WERI-Rb-1 (cell line): ENCODE data around the gene CCNYL1.

ENCODE experiments used
- DNase-seq: peaks from one replicate; pipeline ENCODE4 v3.0.0-alpha.2; 2020
- H3K27ac ChIP-seq: fragments of 250-450 bp; sonication (Bioruptor Pico); 2 replicates; pipeline ENCODE4 v1.5.1; 2020; ENCODE audit warnings: mild to moderate bottlenecking, moderate library complexity
- H3K27me3 ChIP-seq: fragments of 250-450 bp; sonication (Bioruptor Pico); 2 replicates; pipeline ENCODE4 v1.5.1; 2021; ENCODE audit warnings: mild to moderate bottlenecking, low read depth, moderate library complexity; ENCODE audit not compliant: insufficient read depth, severe bottlenecking
- H3K36me3 ChIP-seq: fragments of 250-450 bp; sonication (Bioruptor Pico); 2 replicates; pipeline ENCODE4 v1.5.1; 2020; ENCODE audit warnings: mild to moderate bottlenecking, moderate library complexity
- H3K4me3 ChIP-seq: 2 replicates; pipeline ENCODE4 v1.5.1; 2011; ENCODE audit warnings: low read depth, mild to moderate bottlenecking, control low read depth, low read length
- H3K9me3 ChIP-seq: fragments of 250-450 bp; sonication (Bioruptor Pico); 2 replicates; pipeline ENCODE4 v1.5.1; 2021; ENCODE audit warnings: mild to moderate bottlenecking, moderate library complexity; ENCODE audit not compliant: severe bottlenecking
- CTCF ChIP-seq: IDR thresholded peaks from 2 replicates; pipeline ENCODE4 v1.5.1; 2011; ENCODE audit warnings: low read depth, mild to moderate bottlenecking, control low read depth, inconsistent platforms, low read length

Gene CCNYL1

GRCh38 chr2:207772081-207772843 lies 60.8 kb downstream of the CCNYL1 start:
- H3K36me3 ChIP-seq = peaks cover 5% of the 10 kb centered on the region
- TF ChIP-seq CTCF = no peak
- H3K27me3 ChIP-seq = no peaks in the 10 kb centered on the region
- no peak for DNase-seq
- no peak overlapping the region for H3K27ac ChIP-seq
- peaks cover 2% of the 10 kb centered on the region for H3K9me3 ChIP-seq
- no peak overlapping the region for H3K4me3 ChIP-seq

- TF ChIP-seq CTCF = no peak
- Histone ChIP-seq H3K4me3 (no peak overlapping the region), H3K36me3 (no peaks in the 10 kb centered on the region), H3K27me3 (no peaks in the 10 kb centered on the region), H3K9me3 (peaks cover 2% of the 10 kb centered on the region), H3K27ac (no peak overlapping the region)
- DNase-seq = no peak
These were observed 61.4 kb downstream of the CCNYL1 start for GRCh38 chr2:207772844-207773205.

- no peak overlapping the region for H3K4me3 ChIP-seq
- H3K27me3 ChIP-seq = no peaks in the 10 kb centered on the region
- TF ChIP-seq CTCF = no peak
- no peaks in the 10 kb centered on the region for H3K36me3 ChIP-seq
- peaks cover 2% of the 10 kb centered on the region for H3K9me3 ChIP-seq
- H3K27ac ChIP-seq = no peak overlapping the region
- DNase-seq = no peak
These were observed 64.0 kb downstream of the CCNYL1 start for GRCh38 chr2:207775473-207775872.

- H3K9me3 ChIP-seq = no peaks in the 10 kb centered on the region
- no peak overlapping the region for H3K27ac ChIP-seq
- DNase-seq = no peak
- no peak for TF ChIP-seq CTCF
- no peak overlapping the region for H3K4me3 ChIP-seq
- no peaks in the 10 kb centered on the region for H3K36me3 ChIP-seq
- no peaks in the 10 kb centered on the region for H3K27me3 ChIP-seq
These were observed 65.7 kb downstream of the CCNYL1 start for GRCh38 chr2:207777124-207777523.

GRCh38 chr2:207778298-207778882 lies 67.0 kb downstream of the CCNYL1 start:
- Histone ChIP-seq H3K27me3 (no peaks in the 10 kb centered on the region), H3K4me3 (no peak overlapping the region), H3K27ac (no peak overlapping the region), H3K36me3 (no peaks in the 10 kb centered on the region), H3K9me3 (no peaks in the 10 kb centered on the region)
- no peak for TF ChIP-seq CTCF
- DNase-seq = no peak

- no peak overlapping the region for H3K4me3 ChIP-seq
- H3K27me3 ChIP-seq = no peaks in the 10 kb centered on the region
- DNase-seq = no peak
- H3K9me3 ChIP-seq = no peaks in the 10 kb centered on the region
- H3K36me3 ChIP-seq = no peaks in the 10 kb centered on the region
- H3K27ac ChIP-seq = no peak overlapping the region
- no peak for TF ChIP-seq CTCF
These were observed 68.1 kb downstream of the CCNYL1 start for GRCh38 chr2:207779523-207779922.
